ENCODE results near the gene MECP2.

MECP2 gene

GRCh38 chrX:153993978-153994377 lies 103.5 kb downstream of the MECP2 start:
- TF ChIP-seq, protein P1, sequence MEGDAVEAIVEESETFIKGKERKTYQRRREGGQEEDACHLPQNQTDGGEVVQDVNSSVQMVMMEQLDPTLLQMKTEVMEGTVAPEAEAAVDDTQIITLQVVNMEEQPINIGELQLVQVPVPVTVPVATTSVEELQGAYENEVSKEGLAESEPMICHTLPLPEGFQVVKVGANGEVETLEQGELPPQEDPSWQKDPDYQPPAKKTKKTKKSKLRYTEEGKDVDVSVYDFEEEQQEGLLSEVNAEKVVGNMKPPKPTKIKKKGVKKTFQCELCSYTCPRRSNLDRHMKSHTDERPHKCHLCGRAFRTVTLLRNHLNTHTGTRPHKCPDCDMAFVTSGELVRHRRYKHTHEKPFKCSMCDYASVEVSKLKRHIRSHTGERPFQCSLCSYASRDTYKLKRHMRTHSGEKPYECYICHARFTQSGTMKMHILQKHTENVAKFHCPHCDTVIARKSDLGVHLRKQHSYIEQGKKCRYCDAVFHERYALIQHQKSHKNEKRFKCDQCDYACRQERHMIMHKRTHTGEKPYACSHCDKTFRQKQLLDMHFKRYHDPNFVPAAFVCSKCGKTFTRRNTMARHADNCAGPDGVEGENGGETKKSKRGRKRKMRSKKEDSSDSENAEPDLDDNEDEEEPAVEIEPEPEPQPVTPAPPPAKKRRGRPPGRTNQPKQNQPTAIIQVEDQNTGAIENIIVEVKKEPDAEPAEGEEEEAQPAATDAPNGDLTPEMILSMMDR (conservative IDR thresholded peaks at IDR 0.05; ENCODE audit: low read depth, low read length): no peak
- DNase-seq (ENCODE audit: low read depth): no peak

DNA sequence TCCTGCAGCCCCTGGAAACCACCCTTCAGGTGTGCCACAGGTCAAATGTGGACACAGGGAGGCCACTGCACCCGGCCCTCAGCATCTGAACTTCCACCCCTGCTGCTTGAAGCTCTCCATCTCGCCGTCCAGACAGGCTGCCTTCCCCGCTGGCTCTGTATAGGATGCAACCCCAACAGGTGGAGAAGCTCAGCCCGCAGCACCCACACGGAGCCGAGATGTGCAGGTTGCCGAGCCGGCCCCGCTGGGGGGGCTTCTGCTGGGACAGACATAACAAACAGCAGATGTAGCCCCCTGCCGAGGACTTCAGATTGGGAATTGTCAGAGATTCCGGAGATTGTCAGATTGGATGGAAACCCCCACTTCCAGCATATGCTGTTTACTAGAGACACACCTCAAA lies 104.4 kb downstream of the MECP2 start:
- TF ChIP-seq, protein P1 (conservative IDR thresholded peaks at IDR 0.05; ENCODE audit: low read depth, low read length): no peak
- H3K4me3 ChIP-seq (ENCODE audit: low read length): no peak overlapping the region
- DNase-seq (ENCODE audit: low read depth): no peak

More at GRCh38 chrX:153993978-153994377, 103.5 kb downstream of the MECP2 start:
- H3K4me3 ChIP-seq (ENCODE audit: low read length): no peak overlapping the region

GRCh38 chrX:153992180-153992579 lies 105.3 kb downstream of the MECP2 start:
- TF ChIP-seq, protein P1 (conservative IDR thresholded peaks at IDR 0.05; ENCODE audit: low read depth, low read length): no peak
- DNase-seq (ENCODE audit: low read depth): no peak
- H3K4me3 ChIP-seq (ENCODE audit: low read length): no peak overlapping the region

DNA sequence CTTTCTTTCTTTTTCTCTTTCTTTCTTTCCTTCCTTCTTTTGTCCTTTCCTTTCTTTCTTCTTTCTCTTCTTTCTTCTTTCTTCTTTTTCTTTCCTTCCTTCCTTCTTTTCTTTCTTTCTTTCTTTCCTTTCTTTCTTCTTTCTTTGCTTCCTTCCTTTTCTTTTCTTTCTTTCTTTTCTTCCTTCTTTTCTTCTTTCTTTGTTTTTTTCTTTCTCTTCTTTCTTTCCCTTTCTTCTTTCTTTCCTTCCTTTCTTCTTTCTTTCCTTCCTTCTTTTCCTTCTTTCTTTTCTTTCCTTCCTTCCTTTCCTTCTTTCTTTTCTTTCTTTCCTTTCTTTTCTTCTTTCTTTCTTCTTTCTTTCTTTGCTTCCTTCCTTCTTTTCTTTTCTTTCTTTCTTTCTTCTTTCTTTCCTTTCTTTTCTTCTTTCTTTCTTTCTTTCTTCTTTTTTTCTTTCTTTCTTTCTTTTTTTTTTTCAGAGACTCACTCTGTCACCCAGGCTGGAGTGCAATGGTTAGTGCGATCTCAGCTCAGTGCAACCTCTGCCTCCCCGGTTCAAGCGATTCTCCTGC lies 106.4 kb downstream of the MECP2 start:
- DNase-seq (ENCODE audit: low read depth): no peak
- TF ChIP-seq, protein P1 (conservative IDR thresholded peaks at IDR 0.05; ENCODE audit: low read depth, low read length): no peak
- no peak overlapping the region for H3K4me3 ChIP-seq (ENCODE audit: low read length)

- TF ChIP-seq, protein P1 (conservative IDR thresholded peaks at IDR 0.05; ENCODE audit: low read depth, low read length): no peak
- no peak for DNase-seq (ENCODE audit: low read depth)
Measured at GRCh38 chrX:153989973-153990655, 107.4 kb downstream of the MECP2 start.

GRCh38 chrX:153988493-153988892 lies 109.0 kb downstream of the MECP2 start:
- TF ChIP-seq, protein P1 (conservative IDR thresholded peaks at IDR 0.05; ENCODE audit: low read depth, low read length): no peak
- no peak overlapping the region for H3K4me3 ChIP-seq (ENCODE audit: low read length)
- DNase-seq (ENCODE audit: low read depth): no peak

More at GRCh38 chrX:153989973-153990655, 107.4 kb downstream of the MECP2 start:
- H3K4me3 ChIP-seq (ENCODE audit: low read length): no peak overlapping the region
